HG03442 (cell line): ENCODE data around the gene KDM2A.
"Not testable (repeated sequence)": the region's sequence is repeated elsewhere in the genome, so short reads cannot be mapped to it uniquely, and the experiment has no call there.

Source experiments
- ATAC-seq: cut with Tn5 transposase; IDR thresholded peaks from one replicate; pipeline ENCODE4 v1.9.1; 2021; ENCODE audit warnings: mild to moderate bottlenecking, moderate library complexity; ENCODE audit not compliant: unreplicated experiment

Gene KDM2A

GRCh38 chr11:67233584-67234190, 114.6 kb downstream of the KDM2A start:
- no peak for ATAC-seq

- not testable (repeated sequence) for ATAC-seq
Measured at GRCh38 chr11:67234571-67234970, 115.5 kb downstream of the KDM2A start.

GRCh38 chr11:67237574-67237973, 118.5 kb downstream of the KDM2A start:
- no peak for ATAC-seq

GRCh38 chr11:67238894-67239782, 120.1 kb downstream of the KDM2A start:
- ATAC-seq = no peak

- ATAC-seq = peak; percentile 84
Measured at GRCh38 chr11:67239783-67240575, 120.9 kb downstream of the KDM2A start.

GRCh38 chr11:67240576-67241389, 121.7 kb downstream of the KDM2A start:
- no peak for ATAC-seq

- ATAC-seq = no peak
Measured at GRCh38 chr11:67242548-67242947, 123.5 kb downstream of the KDM2A start.

GRCh38 chr11:67243051-67243450, 124.0 kb downstream of the KDM2A start:
- no peak for ATAC-seq

GRCh38 chr11:67245046-67245445, 126.0 kb downstream of the KDM2A start:
- no peak for ATAC-seq

- no peak for ATAC-seq
Measured at GRCh38 chr11:67247946-67248550, 129.0 kb downstream of the KDM2A start.

GRCh38 chr11:67248653-67249052, 129.6 kb downstream of the KDM2A start:
- no peak for ATAC-seq

GRCh38 chr11:67250059-67251043, 131.3 kb downstream of the KDM2A start:
- ATAC-seq = no peak

GRCh38 chr11:67251841-67252240, 132.8 kb downstream of the KDM2A start:
- ATAC-seq = no peak

- ATAC-seq = no peak
Measured at GRCh38 chr11:67252831-67253239, 133.8 kb downstream of the KDM2A start.

- no peak for ATAC-seq
Measured at GRCh38 chr11:67253872-67254624, 135.0 kb downstream of the KDM2A start.

GRCh38 chr11:67254798-67255197, 135.7 kb downstream of the KDM2A start:
- ATAC-seq = no peak

- no peak for ATAC-seq
Measured at GRCh38 chr11:67255353-67255752, 136.3 kb downstream of the KDM2A start.

- no peak for ATAC-seq
Measured at GRCh38 chr11:67255864-67256263, 136.8 kb downstream of the KDM2A start.
